AG09309 (cell line): ENCODE data around the gene CPPED1.

Source experiments
- DNase-seq: peaks from one replicate; pipeline ENCODE4 v3.0.0-alpha.2; 2010; ENCODE audit warnings: low read depth
- H3K4me3 ChIP-seq: 2 replicates; pipeline ENCODE4 v1.5.1; 2011; ENCODE audit warnings: mild to moderate bottlenecking, low read depth, low read length, moderate library complexity; ENCODE audit not compliant: control insufficient read depth
- CTCF ChIP-seq: IDR thresholded peaks from 2 replicates; pipeline ENCODE4 v1.5.1; 2011; ENCODE audit warnings: mild to moderate bottlenecking, low read depth, low read length, inconsistent platforms; ENCODE audit not compliant: insufficient read depth, control insufficient read depth; ENCODE audit errors: missing control alignments

The CPPED1 gene

GRCh38 chr16:12659871-12660270 lies 143.8 kb downstream of the CPPED1 start:
- H3K4me3 ChIP-seq = no peak overlapping the region
- TF ChIP-seq CTCF = no peak
- DNase-seq = no peak

GRCh38 chr16:12658506-12658905 lies 145.2 kb downstream of the CPPED1 start:
- no peak for DNase-seq
- no peak overlapping the region for H3K4me3 ChIP-seq
- no peak for TF ChIP-seq CTCF

- no peak for TF ChIP-seq CTCF
- DNase-seq = no peak
- no peak overlapping the region for H3K4me3 ChIP-seq
These were observed 148.2 kb downstream of the CPPED1 start for GRCh38 chr16:12655537-12655936.

- TF ChIP-seq CTCF = no peak
- no peak for DNase-seq
- no peak overlapping the region for H3K4me3 ChIP-seq
These were observed 149.8 kb downstream of the CPPED1 start for GRCh38 chr16:12653820-12654392.

GRCh38 chr16:12652924-12653323 lies 150.8 kb downstream of the CPPED1 start:
- no peak for DNase-seq
- no peak for TF ChIP-seq CTCF
- H3K4me3 ChIP-seq = no peak overlapping the region

- DNase-seq = no peak
- TF ChIP-seq CTCF = no peak
- H3K4me3 ChIP-seq = no peak overlapping the region
These were observed 151.7 kb downstream of the CPPED1 start for GRCh38 chr16:12651765-12652512.
